Measurements from ENCODE around the gene PRR30.
"Not testable (repeated sequence)": the region's sequence is repeated elsewhere in the genome, so short reads cannot be mapped to it uniquely, and the experiment has no call there.

PRR30 gene

DNA sequence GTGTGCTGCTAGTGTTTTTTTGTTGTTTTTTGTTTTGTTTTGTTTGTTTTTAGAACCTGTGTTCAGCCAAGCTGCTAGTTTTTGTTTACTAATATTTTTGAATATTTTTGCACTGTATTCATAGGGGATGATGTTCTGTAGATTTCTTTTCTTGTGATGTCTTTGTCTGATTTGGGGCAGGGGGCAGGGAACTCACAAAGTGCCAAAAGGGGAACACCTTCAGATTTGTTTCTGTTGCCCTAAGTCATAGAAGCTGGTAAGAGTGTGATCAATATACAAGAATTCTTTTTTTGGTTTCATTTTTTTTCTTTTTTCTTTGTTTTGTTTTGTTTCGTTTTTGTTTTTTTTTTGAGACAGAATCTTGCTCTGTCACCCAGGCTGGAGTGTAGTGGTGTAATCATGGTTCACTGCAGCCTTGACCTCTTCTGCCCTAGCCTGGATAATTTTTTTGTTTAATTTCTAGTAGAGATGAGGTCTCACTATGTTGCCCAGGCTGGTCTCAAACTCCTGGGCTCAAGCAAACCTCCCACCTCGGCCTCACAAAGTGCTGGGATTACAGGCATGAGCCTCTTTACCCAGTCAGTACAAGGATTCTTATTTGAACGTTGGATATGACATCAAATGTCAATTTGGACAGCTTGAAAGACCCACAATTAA is 40.3 kb upstream of the PRR30 start:
- no peak for TF ChIP-seq CTCF (IDR thresholded peaks at IDR 0.05; ENCODE audit: low read depth, low read length)
- no peak overlapping the region for H3K27ac ChIP-seq

GRCh38 chr2:27178469-27178868 is 39.3 kb upstream of the PRR30 start:
- Histone ChIP-seq H3K36me3 (no peaks in the 10 kb centered on the region), H3K27me3 (ENCODE audit: insufficient read depth, low read depth, severe bottlenecking) (no peaks in the 10 kb centered on the region), H3K9me3 (ENCODE audit: severe bottlenecking) (no peaks in the 10 kb centered on the region), H3K27ac (no peak overlapping the region), H3K4me3 (ENCODE audit: low read depth, low read length) (no peak overlapping the region)
- DNase-seq, result no peak
- TF ChIP-seq CTCF (IDR thresholded peaks at IDR 0.05; ENCODE audit: low read depth, low read length), result no peak

More for the DNA sequence above, 40.3 kb upstream of the PRR30 start:
- Histone ChIP-seq H3K4me3 (ENCODE audit: low read depth, low read length) (no peak overlapping the region), H3K9me3 (ENCODE audit: severe bottlenecking) (no peaks in the 10 kb centered on the region), H3K27me3 (ENCODE audit: insufficient read depth, low read depth, severe bottlenecking) (no peaks in the 10 kb centered on the region), H3K36me3 (no peaks in the 10 kb centered on the region)
- DNase-seq, result no peak

DNA sequence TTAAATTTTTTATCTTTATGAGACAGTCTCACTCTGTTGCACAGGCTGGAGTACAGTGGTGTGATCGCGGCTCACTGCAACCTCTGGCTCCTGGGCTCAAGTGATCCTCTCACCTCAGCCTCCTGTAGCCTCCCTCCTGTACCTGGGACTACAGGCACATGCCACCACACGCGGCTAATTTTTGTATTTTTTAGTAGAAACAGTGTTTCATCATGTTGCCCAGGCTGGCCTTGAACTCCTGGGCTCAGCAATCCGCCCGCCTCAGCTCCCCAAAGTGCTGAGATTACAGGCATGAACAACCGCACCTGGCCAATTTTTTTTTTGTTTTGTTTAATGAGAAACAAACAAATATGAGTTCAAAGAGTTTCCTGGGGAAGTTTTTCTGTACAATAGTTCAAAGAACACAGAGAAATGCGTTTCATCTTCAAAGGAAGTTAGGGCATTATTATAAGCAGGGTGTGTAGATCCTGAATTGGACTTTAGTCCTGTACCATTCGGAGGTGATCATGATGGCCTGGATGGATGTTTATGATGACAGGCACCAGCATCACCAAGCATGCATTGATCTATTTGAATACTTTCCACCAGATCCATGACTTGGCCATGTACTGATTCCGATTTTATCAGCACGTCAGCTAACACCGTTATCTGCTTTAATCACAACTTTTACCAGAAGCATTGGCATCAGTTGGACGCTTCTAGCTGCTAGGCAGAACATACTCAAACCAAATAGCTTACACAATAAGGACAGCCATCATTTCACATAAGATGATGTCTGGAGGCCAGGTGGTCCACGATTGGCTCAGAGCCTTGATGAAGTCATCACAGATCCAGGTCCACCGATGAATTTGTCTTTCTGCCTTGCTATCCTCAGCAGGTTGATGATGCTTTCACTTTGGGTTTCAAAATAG is 38.5 kb upstream of the PRR30 start:
- no peak overlapping the region for H3K4me3 ChIP-seq (ENCODE audit: low read depth, low read length)
- no peak overlapping the region for H3K27ac ChIP-seq
- H3K27me3 ChIP-seq (ENCODE audit: insufficient read depth, low read depth, severe bottlenecking), result no peaks in the 10 kb centered on the region
- no peak for TF ChIP-seq CTCF (IDR thresholded peaks at IDR 0.05; ENCODE audit: low read depth, low read length)
- H3K9me3 ChIP-seq (ENCODE audit: severe bottlenecking), result no peaks in the 10 kb centered on the region
- H3K36me3 ChIP-seq, result no peaks in the 10 kb centered on the region
- DNase-seq, result no peak

GRCh38 chr2:27175781-27176180 is 36.6 kb upstream of the PRR30 start:
- DNase-seq; H3K27ac ChIP-seq; H3K36me3 ChIP-seq; H3K9me3 ChIP-seq (ENCODE audit: severe bottlenecking); H3K27me3 ChIP-seq (ENCODE audit: insufficient read depth, low read depth, severe bottlenecking); H3K4me3 ChIP-seq (ENCODE audit: low read depth, low read length): not testable (repeated sequence)

DNA sequence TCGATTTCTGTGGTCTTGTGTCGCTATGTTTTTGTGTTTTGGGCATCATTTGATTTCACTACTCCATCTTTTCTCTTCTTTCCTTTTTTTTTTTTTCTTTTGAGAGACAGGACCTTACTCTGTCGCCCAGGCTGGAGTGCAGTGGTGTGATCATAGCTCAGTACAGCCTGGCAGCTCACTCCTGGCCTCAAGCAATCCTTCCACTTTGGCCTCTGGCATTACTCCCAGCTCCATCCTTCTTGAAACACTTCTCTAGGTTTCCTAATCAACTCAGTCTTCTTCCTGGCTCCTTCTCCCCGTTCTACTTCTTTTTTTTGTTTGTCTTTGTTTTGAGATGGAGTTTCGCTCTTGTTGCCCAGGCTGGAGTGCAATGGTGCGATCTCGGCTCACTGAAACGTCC is 36.1 kb upstream of the PRR30 start:
- DNase-seq, result no peak
- no peak for TF ChIP-seq CTCF (IDR thresholded peaks at IDR 0.05; ENCODE audit: low read depth, low read length)
- no peak overlapping the region for H3K4me3 ChIP-seq (ENCODE audit: low read depth, low read length)
- H3K9me3 ChIP-seq (ENCODE audit: severe bottlenecking), result no peaks in the 10 kb centered on the region
- no peak overlapping the region for H3K27ac ChIP-seq
- no peaks in the 10 kb centered on the region for H3K36me3 ChIP-seq
- no peaks in the 10 kb centered on the region for H3K27me3 ChIP-seq (ENCODE audit: insufficient read depth, low read depth, severe bottlenecking)

- peak; percentile 37; the same call in 1 of the 2 replicates for TF ChIP-seq CTCF (IDR thresholded peaks at IDR 0.05; ENCODE audit: low read depth, low read length)
- peak overlapping the region; percentile 16; the same call in 1 of the 2 replicates for H3K27ac ChIP-seq
- H3K36me3 ChIP-seq, result no peaks in the 10 kb centered on the region
- H3K27me3 ChIP-seq (ENCODE audit: insufficient read depth, low read depth, severe bottlenecking), result no peaks in the 10 kb centered on the region
- no peaks in the 10 kb centered on the region for H3K9me3 ChIP-seq (ENCODE audit: severe bottlenecking)
- DNase-seq, result peak; percentile 64
- H3K4me3 ChIP-seq (ENCODE audit: low read depth, low read length), result peak overlapping the region; percentile 13
These were observed 35.4 kb upstream of the PRR30 start for GRCh38 chr2:27174638-27175037.

All from WERI-Rb-1 (cell line).